ENCODE measurements around the gene OR10G7.

The OR10G7 gene

DNA sequence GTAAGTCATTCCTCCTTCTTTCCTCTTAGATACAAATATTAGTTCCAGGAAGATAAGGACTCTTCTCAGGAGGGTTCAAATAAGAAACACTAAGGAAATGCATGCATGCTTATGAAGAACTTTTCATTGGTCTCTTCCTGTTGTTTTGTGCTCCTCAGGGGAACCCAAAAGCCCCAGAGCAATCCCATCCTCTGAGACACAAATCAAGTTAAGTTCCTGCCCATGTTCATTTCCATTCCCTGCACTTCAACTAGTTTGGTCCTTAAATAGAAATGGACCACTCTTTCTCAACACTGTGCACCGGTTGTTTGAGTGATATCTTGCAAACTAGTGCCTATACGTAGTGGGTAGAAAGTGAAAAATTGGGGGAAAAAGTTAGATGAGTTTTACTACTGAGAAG, 28.4 kb downstream of the OR10G7 start, which contains the start of gene OR10G4:
OR10G4 (plus strand) TSS at position 301 of the 400 bp plus-strand sequence. CDS start 2,578 bp downstream, outside the sequence.
- TF ChIP-seq POLR2AphosphoS5 (IDR thresholded peaks at IDR 0.05; ENCODE audit: low read depth, low read length): no peak
- no peak for TF ChIP-seq FOXP2 (optimal IDR thresholded peaks at IDR 0.05; ENCODE audit: borderline replicate concordance, extremely low read depth, extremely low read length, insufficient read depth)
- TF ChIP-seq SIN3A (IDR thresholded peaks at IDR 0.05; ENCODE audit: borderline replicate concordance, insufficient read depth, low read length): no peak
- TF ChIP-seq, protein P1, sequence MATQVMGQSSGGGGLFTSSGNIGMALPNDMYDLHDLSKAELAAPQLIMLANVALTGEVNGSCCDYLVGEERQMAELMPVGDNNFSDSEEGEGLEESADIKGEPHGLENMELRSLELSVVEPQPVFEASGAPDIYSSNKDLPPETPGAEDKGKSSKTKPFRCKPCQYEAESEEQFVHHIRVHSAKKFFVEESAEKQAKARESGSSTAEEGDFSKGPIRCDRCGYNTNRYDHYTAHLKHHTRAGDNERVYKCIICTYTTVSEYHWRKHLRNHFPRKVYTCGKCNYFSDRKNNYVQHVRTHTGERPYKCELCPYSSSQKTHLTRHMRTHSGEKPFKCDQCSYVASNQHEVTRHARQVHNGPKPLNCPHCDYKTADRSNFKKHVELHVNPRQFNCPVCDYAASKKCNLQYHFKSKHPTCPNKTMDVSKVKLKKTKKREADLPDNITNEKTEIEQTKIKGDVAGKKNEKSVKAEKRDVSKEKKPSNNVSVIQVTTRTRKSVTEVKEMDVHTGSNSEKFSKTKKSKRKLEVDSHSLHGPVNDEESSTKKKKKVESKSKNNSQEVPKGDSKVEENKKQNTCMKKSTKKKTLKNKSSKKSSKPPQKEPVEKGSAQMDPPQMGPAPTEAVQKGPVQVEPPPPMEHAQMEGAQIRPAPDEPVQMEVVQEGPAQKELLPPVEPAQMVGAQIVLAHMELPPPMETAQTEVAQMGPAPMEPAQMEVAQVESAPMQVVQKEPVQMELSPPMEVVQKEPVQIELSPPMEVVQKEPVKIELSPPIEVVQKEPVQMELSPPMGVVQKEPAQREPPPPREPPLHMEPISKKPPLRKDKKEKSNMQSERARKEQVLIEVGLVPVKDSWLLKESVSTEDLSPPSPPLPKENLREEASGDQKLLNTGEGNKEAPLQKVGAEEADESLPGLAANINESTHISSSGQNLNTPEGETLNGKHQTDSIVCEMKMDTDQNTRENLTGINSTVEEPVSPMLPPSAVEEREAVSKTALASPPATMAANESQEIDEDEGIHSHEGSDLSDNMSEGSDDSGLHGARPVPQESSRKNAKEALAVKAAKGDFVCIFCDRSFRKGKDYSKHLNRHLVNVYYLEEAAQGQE (IDR thresholded peaks at IDR 0.05; ENCODE audit: insufficient read depth in 1 of 2, low read depth in 2 of 2, low read length in 2 of 2): no peak
- no peak for TF ChIP-seq TAF1 (IDR thresholded peaks at IDR 0.05; ENCODE audit: borderline replicate concordance, insufficient read depth, low read length)

DNA sequence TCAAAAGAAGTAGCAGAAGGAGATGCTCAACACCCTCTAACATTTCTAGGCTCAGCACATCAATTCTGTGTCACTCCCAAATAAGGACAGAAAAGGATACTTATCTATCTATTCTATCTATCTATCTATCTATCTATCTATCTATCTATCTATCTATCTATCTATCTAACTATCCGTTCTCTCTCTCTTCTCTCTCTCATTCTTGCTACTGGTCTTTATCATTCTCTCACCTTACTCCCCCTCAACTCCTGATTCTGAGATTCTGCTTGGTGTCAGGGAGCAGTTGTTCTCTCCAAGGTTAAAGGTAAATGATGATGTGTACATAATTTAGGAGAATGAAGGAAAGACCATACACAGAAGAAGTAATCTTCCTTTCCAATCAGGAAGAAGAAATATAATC, 46.0 kb downstream of the OR10G7 start, which contains the start of gene OR10G6:
OR10G6 (minus strand) TSS at position 43 of the 400 bp plus-strand sequence; CDS start at position 43, 0 bp downstream.
- TF ChIP-seq, protein P1 (IDR thresholded peaks at IDR 0.05; ENCODE audit: insufficient read depth in 1 of 2, low read depth in 2 of 2, low read length in 2 of 2): no peak
- TF ChIP-seq TAF1 (IDR thresholded peaks at IDR 0.05; ENCODE audit: borderline replicate concordance, insufficient read depth, low read length): no peak
- no peak for TF ChIP-seq FOXP2 (optimal IDR thresholded peaks at IDR 0.05; ENCODE audit: borderline replicate concordance, extremely low read depth, extremely low read length, insufficient read depth)
- TF ChIP-seq SIN3A (IDR thresholded peaks at IDR 0.05; ENCODE audit: borderline replicate concordance, insufficient read depth, low read length): no peak
- TF ChIP-seq POLR2AphosphoS5 (IDR thresholded peaks at IDR 0.05; ENCODE audit: low read depth, low read length): no peak
